Omental fat pad (tissue), 4 donors: Measurements from ENCODE around the gene RASGRP3. TPM values are rescaled to one million over a fixed set of nuclear protein-coding genes. Genes with fewer than 3 reads are reported as not detected.

Experiments
- ATAC-seq: fragments of 150-250 bp; one replicate; pipeline ENCODE4 v1.9.1; 2016; ENCODE audit warnings: mild to moderate bottlenecking, moderate library complexity; ENCODE audit not compliant: low FRiP score
- DNase-seq: peaks from one replicate; pipeline ENCODE4 v3.0.0-alpha.2; 2019; ENCODE audit warnings: low spot score
- CTCF ChIP-seq, 3 donors: fragments of 450-650 bp; IDR thresholded peaks; one replicate each; pipeline ENCODE4 v1.5.1; 2016 to 2017; ENCODE audit warnings: antibody characterized with exemption in 3 of 3, mild to moderate bottlenecking in 3 of 3, moderate library complexity in 2 of 3
- total RNA-seq, 4 donors: library from RNA; depleted of rRNA; stranded (reverse); fragments of >200 nt; gene quantifications; one replicate each; pipeline ENCODE4 v1.1.0, GENCODE V29; 2016

Gene RASGRP3
- total RNA-seq, 4 donors from 2014 or later = 11.8 to 42.2 (median 26.1) TPM

- no peak for TF ChIP-seq CTCF (IDR thresholded peaks at IDR 0.05)
- DNase-seq = no peak
These were observed 125.9 kb downstream of the RASGRP3 start for GRCh38 chr2:33602201-33602830.

GRCh38 chr2:33603416-33603815, 127.0 kb downstream of the RASGRP3 start:
- ATAC-seq (no peak), DNase-seq (no peak)
- no peak for TF ChIP-seq CTCF (IDR thresholded peaks at IDR 0.05)

More at GRCh38 chr2:33602201-33602830, 125.9 kb downstream of the RASGRP3 start:
- ATAC-seq = no peak

GRCh38 chr2:33605056-33605455, 128.6 kb downstream of the RASGRP3 start:
- ATAC-seq (no peak), DNase-seq (no peak)
- no peak for TF ChIP-seq CTCF (IDR thresholded peaks at IDR 0.05)

DNA sequence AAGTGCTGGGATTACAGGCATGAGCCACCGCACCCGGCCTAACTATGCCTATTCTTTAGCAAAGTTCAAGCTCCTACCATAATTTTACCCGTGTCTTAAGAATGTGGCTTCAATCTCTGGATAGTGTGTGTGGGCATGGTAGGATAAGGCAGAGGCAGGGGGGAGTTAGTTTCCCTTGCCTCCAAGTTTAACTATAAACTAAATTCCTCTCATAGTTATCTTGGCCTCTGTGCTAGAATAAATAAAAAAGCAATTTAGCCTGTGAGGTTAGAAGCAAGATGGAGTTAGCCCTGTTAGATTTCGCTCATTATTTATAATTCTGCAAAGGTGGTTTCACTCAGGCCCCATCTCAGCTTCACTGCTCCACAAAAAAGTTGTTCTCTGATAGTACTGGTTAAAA, 129.7 kb downstream of the RASGRP3 start:
- no peak for ATAC-seq
- no peak for TF ChIP-seq CTCF (IDR thresholded peaks at IDR 0.05)
- no peak for DNase-seq

DNA sequence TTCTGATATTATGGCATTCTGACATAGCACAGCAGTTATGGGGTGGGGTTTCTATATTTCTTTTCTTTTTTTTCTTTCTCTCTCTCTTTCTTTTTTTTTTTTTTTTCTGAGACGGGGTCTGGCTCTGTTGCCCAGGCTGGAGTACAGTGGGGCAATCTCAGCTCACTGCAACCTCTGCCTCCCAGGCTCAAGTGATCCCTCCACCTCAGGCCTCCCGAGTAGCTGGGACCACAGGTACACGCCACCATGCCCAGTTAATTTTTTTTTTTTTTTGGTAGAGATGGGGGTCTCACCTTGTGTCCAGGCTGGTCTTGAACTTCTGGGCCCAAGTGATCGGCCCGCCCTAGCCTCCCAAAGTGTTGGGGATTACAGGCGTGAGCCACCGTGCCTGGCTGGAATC, 130.2 kb downstream of the RASGRP3 start:
- ATAC-seq = no peak
- no peak for TF ChIP-seq CTCF (IDR thresholded peaks at IDR 0.05)

GRCh38 chr2:33607251-33607721, 130.8 kb downstream of the RASGRP3 start:
- no peak for TF ChIP-seq CTCF (IDR thresholded peaks at IDR 0.05)
- ATAC-seq = no peak
- DNase-seq = no peak

More for the DNA sequence above, 130.2 kb downstream of the RASGRP3 start:
- no peak for DNase-seq

DNA sequence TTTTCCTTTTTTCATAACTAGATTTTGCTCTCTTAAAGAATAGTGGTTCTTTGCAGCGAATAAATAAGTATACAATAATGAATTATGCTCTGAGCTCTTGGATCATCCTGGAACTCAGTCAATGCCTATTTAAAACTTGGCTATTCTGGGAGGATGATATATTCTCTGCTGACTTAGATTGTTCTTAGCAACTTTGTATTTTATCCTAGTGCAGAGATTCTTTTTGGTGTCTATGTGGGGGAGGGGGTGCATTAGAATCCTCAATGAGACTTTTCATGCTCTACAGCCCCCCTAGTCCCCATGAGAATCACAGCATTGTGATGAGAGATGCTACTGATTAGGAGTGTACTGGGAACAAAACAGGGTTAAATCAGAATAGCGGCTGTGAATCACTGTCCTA, 131.5 kb downstream of the RASGRP3 start:
- DNase-seq = no peak
- no peak for ATAC-seq
- no peak for TF ChIP-seq CTCF (IDR thresholded peaks at IDR 0.05)
